Kidney (tissue), 14 donors: ENCODE data around the gene HDAC10. TPM values are rescaled to one million over a fixed set of nuclear protein-coding genes. Genes with fewer than 3 reads are reported as not detected.

ENCODE experiments used
- DNase-seq, 5 donors: peaks; one replicate each; pipeline ENCODE4 v3.0.0-alpha.2; 2013 to 2020
- FAIRE-seq: peaks from 2 replicates; lab custom pipeline; 2012; peaks lifted over from hg19 to GRCh38; lab: Jason Lieb, UNC
- H3K27ac ChIP-seq, 2 donors: one replicate each; pipeline ENCODE4 v1.7.0; 2013; ENCODE audit warnings: low read depth in 2 of 2, low read length in 2 of 2, inconsistent platforms in 1 of 2
- H3K27me3 ChIP-seq: one replicate; pipeline ENCODE4 v1.7.1; 2013; ENCODE audit warnings: low read length, inconsistent platforms; ENCODE audit not compliant: control insufficient read depth, insufficient read depth
- H3K36me3 ChIP-seq, 3 donors: one replicate each; pipeline versions ENCODE4 v1.7.0 to v1.7.1; 2013; ENCODE audit warnings: low read length in 3 of 3, control low read depth in 1 of 3, inconsistent platforms in 1 of 3; ENCODE audit not compliant: insufficient read depth in 3 of 3, control insufficient read depth in 2 of 3
- H3K4me1 ChIP-seq, 3 donors: one replicate each; pipeline versions ENCODE4 v1.7.0 to v1.7.1; 2013; ENCODE audit warnings: low read length in 3 of 3, inconsistent platforms in 1 of 3, low read depth in 1 of 3; ENCODE audit not compliant: control insufficient read depth in 2 of 3, insufficient read depth in 2 of 3
- H3K4me3 ChIP-seq, 3 donors: one replicate each; pipeline versions ENCODE4 v1.7.0 to v1.8.1; 2013; ENCODE audit warnings: low read length in 3 of 3, control low read depth in 1 of 3, inconsistent platforms in 1 of 3
- H3K9ac ChIP-seq, 3 donors: one replicate each; pipeline versions ENCODE4 v1.7.0 to v1.7.1; 2013; ENCODE audit warnings: low read length in 3 of 3, control low read depth in 1 of 3, inconsistent platforms in 1 of 3
- H3K9me3 ChIP-seq, 3 donors: one replicate each; pipeline versions ENCODE4 v1.7.0 to v1.7.1; 2013; ENCODE audit warnings: low read length in 3 of 3, control low read depth in 1 of 3, inconsistent platforms in 1 of 3; ENCODE audit not compliant: control insufficient read depth in 2 of 3, insufficient read depth in 1 of 3
- intact Hi-C: fragments of 100-400 bp; cut with DNase I; formaldehyde crosslinking; loops from one replicate; pipeline ENCODE4 v1.11.1; 2022
- polyA plus RNA-seq: library from polyadenylated mRNA; stranded (reverse); fragments of 350-450 nt; fragmentation: Illumina TruSeq; extraction: RNeasy Lipid Tissue Mini Kit (QIAGEN cat#74804); gene quantifications from one replicate; pipeline ENCODE4 v1.2.3, GENCODE V29; 2014; ENCODE audit warnings: low read depth, low replicate concordance; ENCODE audit not compliant: insufficient read depth
- total RNA-seq: library from RNA; stranded (reverse); fragmentation: NEBNext Ultra II Directional; extraction: Animal tissue kit (Norgen Biotek cat#: 25700); gene quantifications from one replicate; pipeline ENCODE4 v1.2.1, GENCODE V29; 2021
- TF ChIP-seq, protein P1 (sequence below): IDR thresholded peaks from 3 replicates; pipeline ENCODE4 v1.5.1; 2012; ENCODE audit warnings: mild to moderate bottlenecking, moderate library complexity, borderline replicate concordance; ENCODE audit not compliant: insufficient read depth; ENCODE audit errors: extremely low read depth
- donor health status: control.
- donor health status: control.
- donor health status: control.
- donor health status: control.
- donor health status: control.
- donor health status: DM: yes; HTN: yes; CAD: no.
- donor health status: Normal renal cell carcinoma (clear cell type).

HDAC10 gene
- total and polyA plus RNA-seq, 2 donors from 2014 or later = 20.4 to 43.8 TPM

- DNase-seq = no peak
- intact Hi-C loops = no loop called here
These were observed 5.3 kb upstream of the HDAC10 start for GRCh38 chr22:50256258-50256862.

DNA sequence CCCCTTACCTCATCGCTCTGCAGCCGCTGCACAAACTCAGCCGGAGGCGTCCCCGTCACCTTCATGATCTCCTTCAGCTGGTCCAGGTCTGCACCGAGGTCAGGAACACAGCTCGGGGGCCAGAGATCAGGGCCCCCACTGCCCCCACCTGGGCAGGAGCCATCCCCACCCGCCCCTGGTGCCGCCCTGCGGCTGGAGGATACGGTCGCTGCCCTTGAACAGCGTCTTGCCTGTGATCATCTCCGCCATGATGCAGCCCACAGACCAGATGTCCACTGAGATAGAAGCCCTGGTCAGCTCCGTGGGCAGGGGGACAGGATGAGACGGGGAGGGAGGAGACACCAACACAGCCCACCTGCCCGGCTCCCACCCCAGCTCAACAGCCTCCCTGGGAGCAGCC is 4.5 kb upstream of the HDAC10 start:
- Histone ChIP-seq H3K36me3 (no peaks in the 10 kb centered on the region), H3K27me3 (no peaks in the 10 kb centered on the region), H3K9me3 (no peaks in the 10 kb centered on the region), H3K4me1 (peaks cover 0 to 6% (median 5%) of the 10 kb centered on the region in 3 donors), H3K27ac (no peak overlapping the region), H3K4me3 (no peak overlapping the region), H3K9ac (no peak overlapping the region)
- TF ChIP-seq, protein P1, sequence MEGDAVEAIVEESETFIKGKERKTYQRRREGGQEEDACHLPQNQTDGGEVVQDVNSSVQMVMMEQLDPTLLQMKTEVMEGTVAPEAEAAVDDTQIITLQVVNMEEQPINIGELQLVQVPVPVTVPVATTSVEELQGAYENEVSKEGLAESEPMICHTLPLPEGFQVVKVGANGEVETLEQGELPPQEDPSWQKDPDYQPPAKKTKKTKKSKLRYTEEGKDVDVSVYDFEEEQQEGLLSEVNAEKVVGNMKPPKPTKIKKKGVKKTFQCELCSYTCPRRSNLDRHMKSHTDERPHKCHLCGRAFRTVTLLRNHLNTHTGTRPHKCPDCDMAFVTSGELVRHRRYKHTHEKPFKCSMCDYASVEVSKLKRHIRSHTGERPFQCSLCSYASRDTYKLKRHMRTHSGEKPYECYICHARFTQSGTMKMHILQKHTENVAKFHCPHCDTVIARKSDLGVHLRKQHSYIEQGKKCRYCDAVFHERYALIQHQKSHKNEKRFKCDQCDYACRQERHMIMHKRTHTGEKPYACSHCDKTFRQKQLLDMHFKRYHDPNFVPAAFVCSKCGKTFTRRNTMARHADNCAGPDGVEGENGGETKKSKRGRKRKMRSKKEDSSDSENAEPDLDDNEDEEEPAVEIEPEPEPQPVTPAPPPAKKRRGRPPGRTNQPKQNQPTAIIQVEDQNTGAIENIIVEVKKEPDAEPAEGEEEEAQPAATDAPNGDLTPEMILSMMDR = no peak
- peak in 1 of 5 donors; percentile 34 for DNase-seq
- intact Hi-C loops = no loop called here
- no peak for FAIRE-seq

More at GRCh38 chr22:50256258-50256862, 5.3 kb upstream of the HDAC10 start:
- H3K4me1 ChIP-seq = peaks cover 0 to 6% (median 3%) of the 10 kb centered on the region in 3 donors
- H3K4me3 ChIP-seq = no peak overlapping the region
- H3K36me3 ChIP-seq = no peaks in the 10 kb centered on the region
- H3K27me3 ChIP-seq = no peaks in the 10 kb centered on the region
- H3K9me3 ChIP-seq = no peaks in the 10 kb centered on the region
- H3K27ac ChIP-seq = no peak overlapping the region
- H3K9ac ChIP-seq = no peak overlapping the region
- TF ChIP-seq, protein P1 = no peak
- FAIRE-seq = no peak

GRCh38 chr22:50255099-50255498 is 4.0 kb upstream of the HDAC10 start:
- Histone ChIP-seq H3K9me3 (no peaks in the 10 kb centered on the region), H3K4me1 (peaks cover 0 to 11% (median 10%) of the 10 kb centered on the region in 3 donors), H3K27ac (no peak overlapping the region), H3K36me3 (no peaks in the 10 kb centered on the region), H3K4me3 (no peak overlapping the region), H3K27me3 (no peaks in the 10 kb centered on the region), H3K9ac (no peak overlapping the region)
- TF ChIP-seq, protein P1 = no peak
- DNase-seq (peak in 1 of 5 donors; percentile 41), FAIRE-seq (no peak)
- intact Hi-C loops = no loop called here
